ENCODE results near the gene LLGL1. TPM values are rescaled to one million over a fixed set of nuclear protein-coding genes. Genes with fewer than 3 reads are reported as not detected.
A peak's percentile ranks its signal among the peaks of the same experiment; 100 is the strongest.
"Not testable (repeated sequence)": the region's sequence is repeated elsewhere in the genome, so short reads cannot be mapped to it uniquely, and the experiment has no call there.

The LLGL1 gene
- total RNA-seq, 1 donor from 2014 or later: 70.5 TPM

- Histone ChIP-seq H3K36me3 (no peaks in the 10 kb centered on the region), H4K20me1 (ENCODE audit: low read depth) (no peaks in the 10 kb centered on the region), H3K9ac (no peak overlapping the region), H3K4me3 (no peak overlapping the region), H3K9me3 (ENCODE audit: low read depth) (no peaks in the 10 kb centered on the region), H3K4me1 (peaks cover 12% of the 10 kb centered on the region), H3K27ac (no peak overlapping the region), H3F3A (ENCODE audit: low read depth) (peaks cover 7% of the 10 kb centered on the region), H3K79me2 (ENCODE audit: low read depth) (no peaks in the 10 kb centered on the region), H3K27me3 (no peaks in the 10 kb centered on the region), H3K4me2 (no peak overlapping the region), H2AFZ (replicated peaks) (no peak overlapping the region)
- no peak for DNase-seq (ENCODE audit: low spot score)
- Mint-ChIP-seq H3K27me3 (ENCODE audit: insufficient read depth, low read depth) (peaks cover 6% of the 10 kb centered on the region), H3K4me3 (no peak overlapping the region), H3K9me3 (no peaks in the 10 kb centered on the region), H3K27ac (no peak overlapping the region), H3K4me1 (peaks cover 11% of the 10 kb centered on the region), H3K36me3 (peaks cover 10% of the 10 kb centered on the region)
- no peak for TF ChIP-seq EZH2 (IDR thresholded peaks at IDR 0.05)
- no peak for TF ChIP-seq EZH2phosphoT487 (IDR thresholded peaks at IDR 0.05)
- TF ChIP-seq CTCF (IDR thresholded peaks at IDR 0.05): no peak
These were observed 11.7 kb upstream of the LLGL1 start for GRCh38 chr17:18213666-18214270.

- H2AFZ ChIP-seq (replicated peaks); H3K27me3 ChIP-seq; H3K36me3 ChIP-seq; H3K9me3 ChIP-seq (ENCODE audit: low read depth); H3K4me2 ChIP-seq; H3K27ac ChIP-seq; H3K9ac ChIP-seq; H3K4me3 ChIP-seq; H3K36me3 Mint-ChIP-seq; H3K27ac Mint-ChIP-seq; H3K9me3 Mint-ChIP-seq; DNase-seq (ENCODE audit: low spot score); H3K79me2 ChIP-seq (ENCODE audit: low read depth); H3K4me3 Mint-ChIP-seq; H4K20me1 ChIP-seq (ENCODE audit: low read depth): not testable (repeated sequence)
- Mint-ChIP-seq H3K4me1 (peaks cover 17% of the 10 kb centered on the region), H3K27me3 (ENCODE audit: insufficient read depth, low read depth) (peaks cover 10% of the 10 kb centered on the region)
- Histone ChIP-seq H3F3A (ENCODE audit: low read depth) (peaks cover 11% of the 10 kb centered on the region), H3K4me1 (peaks cover 18% of the 10 kb centered on the region)
These were observed 8.5 kb upstream of the LLGL1 start for GRCh38 chr17:18216906-18217305.

GRCh38 chr17:18217412-18218015 is 7.9 kb upstream of the LLGL1 start:
- H3K9ac ChIP-seq: no peak overlapping the region
- no peak overlapping the region for H3K27ac ChIP-seq
- H2AFZ ChIP-seq (replicated peaks): no peak overlapping the region
- no peaks in the 10 kb centered on the region for H3K36me3 Mint-ChIP-seq
- H3K4me1 Mint-ChIP-seq: peaks cover 17% of the 10 kb centered on the region
- peak; percentile 84 for DNase-seq (ENCODE audit: low spot score)
- peaks cover 10% of the 10 kb centered on the region for H3K27me3 Mint-ChIP-seq (ENCODE audit: insufficient read depth, low read depth)
- H3K9me3 Mint-ChIP-seq: no peaks in the 10 kb centered on the region
- no peak overlapping the region for H3K4me2 ChIP-seq
- no peaks in the 10 kb centered on the region for H3K9me3 ChIP-seq (ENCODE audit: low read depth)
- no peaks in the 10 kb centered on the region for H3K36me3 ChIP-seq
- H3K4me1 ChIP-seq: peaks cover 18% of the 10 kb centered on the region
- no peak overlapping the region for H3K4me3 ChIP-seq
- H3K27me3 ChIP-seq: no peaks in the 10 kb centered on the region
- no peaks in the 10 kb centered on the region for H3K79me2 ChIP-seq (ENCODE audit: low read depth)
- no peak for TF ChIP-seq EZH2 (IDR thresholded peaks at IDR 0.05)
- TF ChIP-seq CTCF (IDR thresholded peaks at IDR 0.05): peak; percentile 88
- H3K4me3 Mint-ChIP-seq: no peak overlapping the region
- H4K20me1 ChIP-seq (ENCODE audit: low read depth): no peaks in the 10 kb centered on the region
- peaks cover 11% of the 10 kb centered on the region for H3F3A ChIP-seq (ENCODE audit: low read depth)
- H3K27ac Mint-ChIP-seq: peak overlapping the region; percentile 87

- TF ChIP-seq EZH2 (IDR thresholded peaks at IDR 0.05) (no peak), CTCF (IDR thresholded peaks at IDR 0.05) (no peak), EZH2phosphoT487 (IDR thresholded peaks at IDR 0.05) (no peak)
- H3K9ac ChIP-seq: no peak overlapping the region
- H3K36me3 Mint-ChIP-seq: no peaks in the 10 kb centered on the region
- peaks cover 23% of the 10 kb centered on the region for H3F3A ChIP-seq (ENCODE audit: low read depth)
- peak overlapping the region; percentile 85 for H3K27ac Mint-ChIP-seq
- no peak overlapping the region for H3K27ac ChIP-seq
- H3K4me2 ChIP-seq: peak overlapping the region; percentile 20
- DNase-seq (ENCODE audit: low spot score): peak; percentile 23
- no peaks in the 10 kb centered on the region for H3K79me2 ChIP-seq (ENCODE audit: low read depth)
- peaks cover 28% of the 10 kb centered on the region for H3K4me1 ChIP-seq
- H3K4me3 Mint-ChIP-seq: peak overlapping the region; percentile 33
- H3K27me3 Mint-ChIP-seq (ENCODE audit: insufficient read depth, low read depth): peaks cover 9% of the 10 kb centered on the region
- H3K36me3 ChIP-seq: no peaks in the 10 kb centered on the region
- peaks cover 25% of the 10 kb centered on the region for H3K4me1 Mint-ChIP-seq
- peak overlapping the region; percentile 55 for H2AFZ ChIP-seq (replicated peaks)
- no peaks in the 10 kb centered on the region for H3K9me3 ChIP-seq (ENCODE audit: low read depth)
- no peaks in the 10 kb centered on the region for H3K27me3 ChIP-seq
- no peak overlapping the region for H3K4me3 ChIP-seq
- no peaks in the 10 kb centered on the region for H4K20me1 ChIP-seq (ENCODE audit: low read depth)
- no peaks in the 10 kb centered on the region for H3K9me3 Mint-ChIP-seq
These were observed 6.5 kb upstream of the LLGL1 start for GRCh38 chr17:18218756-18219415.
